HepG2 (cell line): Measurements from ENCODE around the gene KMT5C.

Experiments used
- EZH2 ChIP-seq: conservative IDR thresholded peaks from 2 replicates; pipeline ENCODE4 v1.6.1; 2012; ENCODE audit warnings: mild to moderate bottlenecking, low read depth, low read length, moderate library complexity
- FOXK2 ChIP-seq: fragments of 450-650 bp; IDR thresholded peaks from 2 replicates; pipeline ENCODE4 v1.6.1; 2016
- PAF1 ChIP-seq: IDR thresholded peaks from 2 replicates; pipeline ENCODE4 v1.6.1; 2016; ENCODE audit warnings: missing genetic modification reagents, missing compliant biosample characterization
- POLR2AphosphoS2 ChIP-seq: IDR thresholded peaks from 2 replicates; pipeline ENCODE4 v1.6.1; 2011; ENCODE audit warnings: low read depth, low read length, improper control_type of control experiment
- ZFP36L2 ChIP-seq: sonication (generic); formaldehyde crosslinking; IDR thresholded peaks from 2 replicates; pipeline ENCODE4 v1.4.0; 2020; ENCODE audit warnings: missing genetic modification reagents
- TF ChIP-seq, protein P1 (sequence below): sonication (generic); formaldehyde crosslinking; conservative IDR thresholded peaks from 2 replicates; pipeline ENCODE4 v1.4.0; 2020; ENCODE audit warnings: mild to moderate bottlenecking, missing genetic modification reagents, moderate library complexity

DNA sequence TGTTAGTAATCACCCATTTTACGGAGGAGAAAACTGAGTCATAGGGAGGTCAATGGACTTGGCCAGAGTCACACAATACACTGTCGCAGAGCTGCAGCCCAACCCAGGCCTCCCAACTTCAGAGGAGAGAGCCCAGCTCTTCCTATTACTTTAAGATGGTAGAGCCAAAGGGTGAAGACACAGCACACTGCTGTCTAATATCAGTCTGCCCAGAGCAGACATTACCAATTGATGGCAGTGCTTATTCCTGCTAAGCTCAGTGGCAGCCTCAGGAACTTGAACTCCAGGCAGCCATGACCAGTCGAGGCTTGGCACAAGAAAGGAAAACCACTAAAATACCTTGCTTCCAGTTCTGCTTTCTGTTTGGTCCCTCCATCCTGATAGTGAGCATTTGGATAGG lies 33.0 kb upstream of the KMT5C start:
- TF ChIP-seq, protein P1, sequence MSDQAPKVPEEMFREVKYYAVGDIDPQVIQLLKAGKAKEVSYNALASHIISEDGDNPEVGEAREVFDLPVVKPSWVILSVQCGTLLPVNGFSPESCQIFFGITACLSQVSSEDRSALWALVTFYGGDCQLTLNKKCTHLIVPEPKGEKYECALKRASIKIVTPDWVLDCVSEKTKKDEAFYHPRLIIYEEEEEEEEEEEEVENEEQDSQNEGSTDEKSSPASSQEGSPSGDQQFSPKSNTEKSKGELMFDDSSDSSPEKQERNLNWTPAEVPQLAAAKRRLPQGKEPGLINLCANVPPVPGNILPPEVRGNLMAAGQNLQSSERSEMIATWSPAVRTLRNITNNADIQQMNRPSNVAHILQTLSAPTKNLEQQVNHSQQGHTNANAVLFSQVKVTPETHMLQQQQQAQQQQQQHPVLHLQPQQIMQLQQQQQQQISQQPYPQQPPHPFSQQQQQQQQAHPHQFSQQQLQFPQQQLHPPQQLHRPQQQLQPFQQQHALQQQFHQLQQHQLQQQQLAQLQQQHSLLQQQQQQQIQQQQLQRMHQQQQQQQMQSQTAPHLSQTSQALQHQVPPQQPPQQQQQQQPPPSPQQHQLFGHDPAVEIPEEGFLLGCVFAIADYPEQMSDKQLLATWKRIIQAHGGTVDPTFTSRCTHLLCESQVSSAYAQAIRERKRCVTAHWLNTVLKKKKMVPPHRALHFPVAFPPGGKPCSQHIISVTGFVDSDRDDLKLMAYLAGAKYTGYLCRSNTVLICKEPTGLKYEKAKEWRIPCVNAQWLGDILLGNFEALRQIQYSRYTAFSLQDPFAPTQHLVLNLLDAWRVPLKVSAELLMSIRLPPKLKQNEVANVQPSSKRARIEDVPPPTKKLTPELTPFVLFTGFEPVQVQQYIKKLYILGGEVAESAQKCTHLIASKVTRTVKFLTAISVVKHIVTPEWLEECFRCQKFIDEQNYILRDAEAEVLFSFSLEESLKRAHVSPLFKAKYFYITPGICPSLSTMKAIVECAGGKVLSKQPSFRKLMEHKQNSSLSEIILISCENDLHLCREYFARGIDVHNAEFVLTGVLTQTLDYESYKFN, result no peak
- TF ChIP-seq ZFP36L2, result no peak
- no peak for TF ChIP-seq FOXK2
- no peak for TF ChIP-seq POLR2AphosphoS2
- TF ChIP-seq PAF1 (CRISPR knock-in tag), result no peak
- TF ChIP-seq EZH2, result no peak
